ENCODE data around the gene HOXB5.

Gene HOXB5

DNA sequence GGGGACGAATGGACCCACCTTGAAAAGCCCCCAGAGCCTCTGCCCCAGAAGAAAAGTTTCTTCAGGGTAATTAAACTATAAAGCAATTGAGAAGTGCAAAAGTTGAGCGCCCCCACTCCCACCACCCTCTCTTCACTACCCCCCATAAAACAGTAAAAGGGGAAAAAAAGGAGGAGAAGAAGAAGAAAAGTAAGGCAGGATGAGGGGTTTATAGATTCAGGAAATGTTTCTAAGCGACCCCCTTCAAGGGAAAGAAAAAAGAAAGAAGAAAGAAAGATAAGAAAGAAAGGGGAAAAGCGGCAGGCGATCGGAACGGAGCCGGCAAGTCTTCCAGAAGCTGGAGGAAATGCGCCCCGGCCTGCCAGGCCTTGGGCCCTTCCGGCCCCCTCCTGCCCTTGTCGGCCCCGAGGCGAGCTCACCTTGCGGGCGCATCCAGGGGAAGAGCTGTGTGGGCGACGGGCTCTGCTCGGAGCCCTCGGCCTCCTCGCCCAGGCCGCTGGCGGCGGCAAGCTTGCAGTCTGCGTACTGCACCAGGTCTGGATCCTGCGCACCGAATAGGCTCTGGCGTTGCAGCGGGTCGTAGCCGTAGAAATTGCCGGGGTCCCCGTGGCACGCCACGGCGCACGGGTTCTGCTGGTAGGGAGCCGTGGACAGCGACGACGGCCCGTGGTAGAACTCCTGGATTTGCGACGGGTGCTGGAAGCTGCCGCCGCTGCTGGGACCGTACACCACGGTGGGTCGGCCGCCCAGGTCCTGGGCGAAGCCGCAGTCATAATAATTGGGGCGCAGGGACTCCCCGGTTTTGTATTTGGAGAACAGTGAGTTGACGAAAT, 20.5 kb upstream of the HOXB5 start:
- peaks cover 35% of the 10 kb centered on the region for H3K4me1 ChIP-seq (ENCODE audit: control insufficient read depth, insufficient read depth, low read length)
- H3K27me3 ChIP-seq (ENCODE audit: control insufficient read depth in 1 of 2, insufficient read depth in 2 of 2, low read length in 2 of 2), result peaks cover 86 to 97% of the 10 kb centered on the region in 2 donors
- peak overlapping the region in 1 of 2 donors; percentile 22 for H3K4me3 ChIP-seq (ENCODE audit: low read length in 2 of 2)
- no peaks in the 10 kb centered on the region for H3K9me3 ChIP-seq (ENCODE audit: control insufficient read depth in 2 of 2, low read length in 2 of 2)
- H3K36me3 ChIP-seq (ENCODE audit: control insufficient read depth in 2 of 2, insufficient read depth in 2 of 2, low read length in 2 of 2), result no peaks in the 10 kb centered on the region
- H3K9ac ChIP-seq (ENCODE audit: low read length in 2 of 2), result no peak overlapping the region
- no peak overlapping the region for H3K27ac ChIP-seq (ENCODE audit: low read length)

DNA sequence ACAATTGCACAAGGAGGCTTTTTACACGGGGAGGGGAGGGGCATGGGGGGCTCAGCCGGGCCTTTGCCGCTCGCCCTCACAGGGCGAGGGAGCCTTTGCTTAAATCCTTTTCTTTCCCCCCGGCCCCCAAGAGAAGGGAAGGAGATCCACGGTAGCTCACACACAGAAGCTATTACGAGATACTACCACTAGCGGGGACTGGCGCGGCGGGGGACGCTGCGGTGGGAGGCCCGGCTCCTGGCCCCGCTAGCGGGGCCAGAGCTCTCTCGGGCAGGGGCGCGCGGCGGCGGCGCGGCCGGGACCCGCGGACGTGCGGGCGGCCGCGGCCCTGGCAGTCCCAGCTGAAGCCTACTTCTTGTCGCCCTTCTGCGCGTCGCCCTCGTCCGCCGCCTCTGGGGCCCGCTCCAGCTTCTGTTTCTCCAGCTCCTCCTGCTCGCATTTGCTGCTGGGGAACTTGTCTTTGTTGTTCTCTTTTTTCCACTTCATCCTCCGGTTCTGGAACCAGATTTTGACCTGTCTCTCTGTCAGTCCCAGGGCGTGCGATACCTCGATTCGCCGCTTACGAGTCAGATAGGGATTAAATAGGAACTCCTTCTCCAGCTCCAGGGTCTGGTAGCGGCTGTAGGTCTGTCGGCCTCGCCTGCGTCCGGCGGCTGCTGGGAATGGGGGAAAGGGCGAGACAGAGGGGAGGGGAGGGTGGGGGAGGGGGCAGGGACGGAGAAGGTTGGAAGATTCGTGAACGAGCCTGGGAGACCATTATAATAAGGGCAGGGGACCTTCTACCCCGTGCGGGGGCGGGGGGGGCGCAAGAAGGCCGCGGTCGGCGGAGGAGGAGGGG, 19.5 kb upstream of the HOXB5 start:
- peaks cover 87 to 97% of the 10 kb centered on the region in 2 donors for H3K27me3 ChIP-seq (ENCODE audit: control insufficient read depth in 1 of 2, insufficient read depth in 2 of 2, low read length in 2 of 2)

DNA sequence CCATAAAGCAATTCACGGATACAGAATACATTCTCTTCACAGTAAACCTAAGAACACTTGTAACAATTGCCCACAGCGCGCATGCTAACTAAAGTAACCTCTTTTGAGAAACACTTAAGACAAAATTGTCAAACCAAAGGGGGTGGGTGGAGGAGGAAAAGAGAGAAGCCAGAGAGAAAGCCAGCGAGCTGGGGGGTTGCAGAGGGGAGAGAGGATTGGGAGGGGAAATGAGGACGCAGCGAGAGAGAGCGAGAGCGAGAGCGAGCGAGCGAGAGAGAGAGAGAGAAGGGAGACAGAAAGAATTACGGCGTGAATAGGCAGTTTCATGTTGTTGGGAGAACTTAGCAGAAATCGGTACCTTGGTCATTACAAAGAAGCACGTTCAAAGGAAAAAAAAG, 18.9 kb upstream of the HOXB5 start:
- H3K9ac ChIP-seq (ENCODE audit: low read length in 2 of 2), result no peak overlapping the region
- no peaks in the 10 kb centered on the region for H3K36me3 ChIP-seq (ENCODE audit: control insufficient read depth in 2 of 2, insufficient read depth in 2 of 2, low read length in 2 of 2)
- H3K4me3 ChIP-seq (ENCODE audit: low read length in 2 of 2), result peak overlapping the region in 1 of 2 donors; percentile 52
- H3K27me3 ChIP-seq (ENCODE audit: control insufficient read depth in 1 of 2, insufficient read depth in 2 of 2, low read length in 2 of 2), result peaks cover 85 to 96% of the 10 kb centered on the region in 2 donors
- H3K4me1 ChIP-seq (ENCODE audit: control insufficient read depth, insufficient read depth, low read length), result peaks cover 25% of the 10 kb centered on the region
- H3K27ac ChIP-seq (ENCODE audit: low read length), result no peak overlapping the region
- H3K9me3 ChIP-seq (ENCODE audit: control insufficient read depth in 2 of 2, low read length in 2 of 2), result no peaks in the 10 kb centered on the region

More for the DNA sequence above, 19.5 kb upstream of the HOXB5 start:
- no peaks in the 10 kb centered on the region for H3K9me3 ChIP-seq (ENCODE audit: control insufficient read depth in 2 of 2, low read length in 2 of 2)
- H3K27ac ChIP-seq (ENCODE audit: low read length), result no peak overlapping the region
- H3K36me3 ChIP-seq (ENCODE audit: control insufficient read depth in 2 of 2, insufficient read depth in 2 of 2, low read length in 2 of 2), result no peaks in the 10 kb centered on the region
- H3K4me1 ChIP-seq (ENCODE audit: control insufficient read depth, insufficient read depth, low read length), result peaks cover 31% of the 10 kb centered on the region
- no peak overlapping the region for H3K9ac ChIP-seq (ENCODE audit: low read length in 2 of 2)
- peak overlapping the region in 1 of 2 donors; percentile 52 for H3K4me3 ChIP-seq (ENCODE audit: low read length in 2 of 2)

DNA sequence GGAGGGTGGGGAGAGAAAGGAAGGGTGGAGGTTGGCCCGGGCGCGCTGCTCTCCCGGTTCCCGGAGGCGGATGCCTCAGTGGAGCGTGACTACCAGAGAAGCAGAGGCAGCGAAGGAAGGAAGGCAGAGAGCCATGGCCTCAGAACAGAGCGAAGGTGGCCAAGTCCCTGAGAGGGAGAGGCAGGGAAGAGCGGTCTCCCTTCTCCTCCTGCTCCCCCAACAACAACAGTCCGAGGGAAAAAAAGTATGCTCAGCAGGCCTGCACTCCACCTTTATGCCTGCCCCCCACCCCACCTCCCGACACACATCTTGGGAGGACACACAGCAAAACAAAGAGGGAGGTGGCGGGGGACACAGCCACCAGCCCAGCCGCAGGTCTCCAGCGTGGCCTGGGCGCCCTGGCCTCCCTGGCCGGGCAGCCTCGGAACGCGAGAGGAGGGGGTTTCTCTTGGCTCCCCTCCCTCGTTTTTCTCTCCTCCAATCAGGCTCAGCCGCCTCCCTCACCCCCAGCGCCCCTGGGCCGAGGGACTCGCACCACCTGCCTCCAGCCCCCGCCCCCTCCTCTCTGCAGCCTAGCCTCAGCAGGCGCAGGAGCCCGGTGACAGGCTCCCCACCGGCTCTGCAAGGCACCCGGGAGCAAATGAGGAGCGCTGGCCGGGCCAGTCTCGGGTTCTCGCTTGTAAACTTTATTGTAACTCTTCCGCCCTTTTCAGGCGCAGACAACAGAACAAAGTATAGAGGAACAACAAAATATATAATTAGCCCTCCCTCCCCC, 18.3 kb upstream of the HOXB5 start:
- no peak overlapping the region for H3K27ac ChIP-seq (ENCODE audit: low read length)
- peaks cover 84 to 96% of the 10 kb centered on the region in 2 donors for H3K27me3 ChIP-seq (ENCODE audit: control insufficient read depth in 1 of 2, insufficient read depth in 2 of 2, low read length in 2 of 2)
- H3K4me3 ChIP-seq (ENCODE audit: low read length in 2 of 2), result peak overlapping the region in 1 of 2 donors; percentile 44
- H3K4me1 ChIP-seq (ENCODE audit: control insufficient read depth, insufficient read depth, low read length), result peaks cover 23% of the 10 kb centered on the region
- no peak overlapping the region for H3K9ac ChIP-seq (ENCODE audit: low read length in 2 of 2)
- H3K36me3 ChIP-seq (ENCODE audit: control insufficient read depth in 2 of 2, insufficient read depth in 2 of 2, low read length in 2 of 2), result no peaks in the 10 kb centered on the region
- no peaks in the 10 kb centered on the region for H3K9me3 ChIP-seq (ENCODE audit: control insufficient read depth in 2 of 2, low read length in 2 of 2)

DNA sequence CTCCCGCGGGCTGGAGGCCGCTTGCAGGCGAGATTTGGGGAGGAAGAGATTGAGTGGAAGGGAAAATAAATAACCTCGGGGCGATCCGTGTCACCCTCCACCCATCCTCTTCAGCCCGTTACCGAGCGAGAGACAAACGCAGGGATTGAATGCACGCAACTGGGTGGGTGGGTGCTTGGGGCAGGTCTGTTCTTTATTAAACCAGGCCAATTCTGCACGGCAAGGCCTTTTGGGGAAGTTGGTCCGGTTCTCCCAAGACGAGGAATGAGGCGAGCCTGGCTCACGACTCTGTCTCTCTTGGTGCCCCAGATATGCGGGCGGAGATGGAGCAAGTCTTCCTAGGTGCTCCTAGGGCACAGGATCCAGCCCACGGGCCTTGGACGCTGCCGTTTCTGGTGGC, 17.6 kb upstream of the HOXB5 start:
- H3K27me3 ChIP-seq (ENCODE audit: control insufficient read depth in 1 of 2, insufficient read depth in 2 of 2, low read length in 2 of 2), result peaks cover 84 to 96% of the 10 kb centered on the region in 2 donors
- H3K36me3 ChIP-seq (ENCODE audit: control insufficient read depth in 2 of 2, insufficient read depth in 2 of 2, low read length in 2 of 2), result no peaks in the 10 kb centered on the region
- H3K9ac ChIP-seq (ENCODE audit: low read length in 2 of 2), result no peak overlapping the region
- H3K4me1 ChIP-seq (ENCODE audit: control insufficient read depth, insufficient read depth, low read length), result peaks cover 23% of the 10 kb centered on the region
- peak overlapping the region; percentile 36 to 66 for H3K4me3 ChIP-seq (ENCODE audit: low read length in 2 of 2)
- no peak overlapping the region for H3K27ac ChIP-seq (ENCODE audit: low read length)
- no peaks in the 10 kb centered on the region for H3K9me3 ChIP-seq (ENCODE audit: control insufficient read depth in 2 of 2, low read length in 2 of 2)

DNA sequence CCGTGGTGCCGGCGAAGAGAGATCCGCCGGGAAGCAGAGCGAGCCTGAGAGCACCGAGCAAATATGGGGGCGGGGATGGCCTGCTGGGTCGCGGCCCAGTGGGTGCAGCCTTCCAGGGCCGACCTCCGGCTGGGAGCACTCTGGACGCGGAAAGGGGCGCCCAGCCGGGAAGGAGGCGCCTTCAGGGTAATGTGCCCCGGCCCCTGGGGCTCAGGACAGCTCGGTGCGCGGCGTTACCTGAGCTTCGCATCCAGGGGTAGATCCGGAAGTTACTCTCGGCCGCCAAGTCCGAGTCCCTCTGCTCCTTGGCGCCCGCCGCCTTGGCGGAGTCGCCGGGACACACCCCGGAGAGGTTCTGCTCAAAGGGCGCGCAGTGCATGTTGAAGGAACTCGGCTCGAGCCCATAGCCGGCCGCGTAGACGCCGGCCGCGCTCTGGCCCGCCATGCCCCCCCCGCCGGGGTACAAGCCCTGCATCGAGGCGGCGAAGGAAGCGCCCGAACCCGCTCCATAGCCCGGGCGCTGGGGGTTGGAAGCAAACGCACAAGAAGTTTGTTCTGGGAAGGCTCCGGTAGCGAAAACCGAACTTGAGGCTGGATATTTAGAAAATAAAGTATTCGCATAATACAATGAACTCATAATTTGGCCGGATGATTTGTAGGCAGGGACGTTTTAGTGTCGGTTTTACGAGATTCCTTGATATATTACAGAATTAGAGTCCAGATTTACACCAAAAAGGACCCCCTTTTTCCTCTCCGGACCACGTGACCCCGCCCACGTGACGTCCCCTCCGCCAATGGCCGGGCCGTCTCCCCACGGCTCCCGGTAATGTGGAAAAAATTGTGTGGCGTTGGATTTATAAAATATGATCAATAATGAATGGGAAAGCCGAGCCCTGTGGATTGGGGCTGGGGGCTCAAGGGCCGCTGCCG, 17.0 kb upstream of the HOXB5 start, which contains the start of gene HOXB7:
Gene HOXB7, minus strand, starts transcription at position 736 of the 930 bp plus-strand sequence. Its CDS starts 99 bp downstream, at position 637.
- H3K9me3 ChIP-seq (ENCODE audit: control insufficient read depth in 2 of 2, low read length in 2 of 2), result no peaks in the 10 kb centered on the region
- H3K4me1 ChIP-seq (ENCODE audit: control insufficient read depth, insufficient read depth, low read length), result peaks cover 23% of the 10 kb centered on the region
- peaks cover 84 to 96% of the 10 kb centered on the region in 2 donors for H3K27me3 ChIP-seq (ENCODE audit: control insufficient read depth in 1 of 2, insufficient read depth in 2 of 2, low read length in 2 of 2)
- H3K9ac ChIP-seq (ENCODE audit: low read length in 2 of 2), result peak within 1 kb of the TSS in 1 of 2 donors; percentile 32
- no peaks in the 10 kb centered on the region for H3K36me3 ChIP-seq (ENCODE audit: control insufficient read depth in 2 of 2, insufficient read depth in 2 of 2, low read length in 2 of 2)
- no peak within 1 kb of the TSS for H3K27ac ChIP-seq (ENCODE audit: low read length)
- peak within 1 kb of the TSS; percentile 36 to 66 for H3K4me3 ChIP-seq (ENCODE audit: low read length in 2 of 2)

DNA sequence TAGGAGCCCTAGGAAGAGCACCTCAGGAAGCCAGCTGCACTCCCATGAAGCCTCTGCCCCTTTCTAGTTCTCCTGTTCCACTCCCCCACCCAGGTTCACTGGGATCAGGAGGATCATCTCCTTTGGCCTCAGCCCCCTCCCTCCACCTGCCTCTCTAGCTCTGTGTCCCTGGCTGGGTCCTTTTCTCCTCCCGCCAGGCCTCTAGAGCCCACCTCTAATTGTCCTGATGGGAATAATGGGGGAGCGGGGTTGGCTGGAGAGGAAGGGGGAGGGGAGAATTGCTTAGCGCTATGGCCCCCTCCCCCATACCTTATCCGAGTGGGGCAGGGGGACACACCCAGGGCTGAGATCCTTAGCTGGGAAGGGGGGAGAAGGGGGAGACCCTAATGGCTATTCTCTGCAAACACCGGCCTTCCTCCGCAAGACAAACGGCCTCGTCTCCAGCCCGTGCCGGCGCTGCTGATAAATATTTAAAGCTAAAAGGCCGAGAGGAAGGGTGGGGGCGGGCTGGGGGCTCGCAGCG, 16.2 kb upstream of the HOXB5 start:
- Histone ChIP-seq H3K9ac (ENCODE audit: low read length in 2 of 2) (peak overlapping the region in 1 of 2 donors; percentile 32), H3K27ac (ENCODE audit: low read length) (no peak overlapping the region), H3K9me3 (ENCODE audit: control insufficient read depth in 2 of 2, low read length in 2 of 2) (no peaks in the 10 kb centered on the region), H3K27me3 (ENCODE audit: control insufficient read depth in 1 of 2, insufficient read depth in 2 of 2, low read length in 2 of 2) (peaks cover 84 to 96% of the 10 kb centered on the region in 2 donors), H3K4me1 (ENCODE audit: control insufficient read depth, insufficient read depth, low read length) (peaks cover 23% of the 10 kb centered on the region), H3K36me3 (ENCODE audit: control insufficient read depth in 2 of 2, insufficient read depth in 2 of 2, low read length in 2 of 2) (no peaks in the 10 kb centered on the region), H3K4me3 (ENCODE audit: low read length in 2 of 2) (peak overlapping the region in 1 of 2 donors; percentile 66)

DNA sequence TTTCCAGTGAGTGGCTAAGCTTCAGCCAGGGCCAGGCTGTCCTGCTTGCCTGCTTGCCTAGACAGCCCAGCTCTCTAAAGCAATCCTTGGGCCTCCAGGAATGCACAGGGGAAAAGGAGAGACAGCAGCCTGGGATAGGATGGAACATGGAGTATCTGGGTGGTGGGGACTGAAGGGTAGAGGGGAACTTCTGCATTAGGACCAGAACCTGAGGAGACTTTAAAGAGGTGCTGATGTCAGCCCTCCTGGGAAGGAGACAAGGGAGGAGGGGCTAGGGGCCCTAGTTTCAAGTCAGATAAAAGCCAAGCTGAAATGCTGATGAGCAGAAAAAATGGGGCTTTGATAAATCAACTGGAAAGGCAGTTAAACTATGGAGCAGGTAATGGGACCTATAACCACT, 15.5 kb upstream of the HOXB5 start:
- H3K9ac ChIP-seq (ENCODE audit: low read length in 2 of 2), result no peak overlapping the region

DNA sequence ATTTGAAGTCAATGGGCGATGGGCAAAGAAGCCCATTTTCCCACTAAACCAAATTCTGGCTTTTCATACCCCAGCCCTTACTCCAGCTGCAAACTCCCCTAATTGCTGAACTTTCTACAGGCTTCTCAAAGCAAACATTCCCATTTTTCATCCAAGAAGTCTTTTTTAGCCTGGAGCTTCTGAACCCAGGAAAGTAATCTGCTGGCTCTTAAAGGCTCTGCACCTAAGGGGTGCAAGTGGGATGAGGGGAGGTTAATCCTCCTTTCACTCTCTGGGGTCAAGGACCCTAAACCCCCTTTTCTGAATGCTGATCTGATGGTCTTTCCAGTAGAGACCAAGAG, 14.9 kb upstream of the HOXB5 start:
- H3K4me3 ChIP-seq (ENCODE audit: low read length in 2 of 2), result no peak overlapping the region
- no peak overlapping the region for H3K9ac ChIP-seq (ENCODE audit: low read length in 2 of 2)
- no peaks in the 10 kb centered on the region for H3K9me3 ChIP-seq (ENCODE audit: control insufficient read depth in 2 of 2, low read length in 2 of 2)
- H3K36me3 ChIP-seq (ENCODE audit: control insufficient read depth in 2 of 2, insufficient read depth in 2 of 2, low read length in 2 of 2), result no peaks in the 10 kb centered on the region
- H3K27me3 ChIP-seq (ENCODE audit: control insufficient read depth in 1 of 2, insufficient read depth in 2 of 2, low read length in 2 of 2), result peaks cover 86 to 96% of the 10 kb centered on the region in 2 donors
- no peak overlapping the region for H3K27ac ChIP-seq (ENCODE audit: low read length)
- peaks cover 15% of the 10 kb centered on the region for H3K4me1 ChIP-seq (ENCODE audit: control insufficient read depth, insufficient read depth, low read length)

More for the DNA sequence above, 15.5 kb upstream of the HOXB5 start:
- no peak overlapping the region for H3K27ac ChIP-seq (ENCODE audit: low read length)
- H3K36me3 ChIP-seq (ENCODE audit: control insufficient read depth in 2 of 2, insufficient read depth in 2 of 2, low read length in 2 of 2), result no peaks in the 10 kb centered on the region
- no peak overlapping the region for H3K4me3 ChIP-seq (ENCODE audit: low read length in 2 of 2)
- peaks cover 85 to 96% of the 10 kb centered on the region in 2 donors for H3K27me3 ChIP-seq (ENCODE audit: control insufficient read depth in 1 of 2, insufficient read depth in 2 of 2, low read length in 2 of 2)
- no peaks in the 10 kb centered on the region for H3K9me3 ChIP-seq (ENCODE audit: control insufficient read depth in 2 of 2, low read length in 2 of 2)
- peaks cover 18% of the 10 kb centered on the region for H3K4me1 ChIP-seq (ENCODE audit: control insufficient read depth, insufficient read depth, low read length)

Data from stomach smooth muscle (tissue), 2 donors.